Putamen (tissue), 1 donor: Measurements from ENCODE around the gene SPEM2.
"Not testable (repeated sequence)": the region's sequence is repeated elsewhere in the genome, so short reads cannot be mapped to it uniquely, and the experiment has no call there.

Source experiments
- DNase-seq: peaks from one replicate; pipeline ENCODE4 v3.0.0-alpha.2; 2016; ENCODE audit warnings: low spot score

Gene SPEM2

DNA sequence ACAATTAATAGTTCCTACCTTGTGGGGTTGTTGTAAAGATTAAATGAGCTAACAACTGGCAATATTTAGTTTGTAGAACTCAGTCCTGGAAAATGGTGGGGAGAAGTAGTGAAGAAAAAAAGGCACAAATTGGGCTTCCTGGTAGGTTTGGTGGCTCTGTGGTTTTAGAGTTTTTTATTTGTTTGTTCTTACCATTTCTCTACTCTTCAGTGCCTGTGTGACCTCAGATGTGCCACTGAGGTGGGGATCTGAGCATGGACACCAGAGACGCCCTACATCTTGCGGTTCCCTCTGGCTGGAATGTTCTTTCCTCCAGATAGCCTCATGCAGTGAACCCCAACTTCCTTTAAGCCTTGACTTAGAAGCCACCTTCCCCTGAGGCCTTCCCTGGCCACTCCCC, 46.3 kb downstream of the SPEM2 start:
- no peak for DNase-seq

DNA sequence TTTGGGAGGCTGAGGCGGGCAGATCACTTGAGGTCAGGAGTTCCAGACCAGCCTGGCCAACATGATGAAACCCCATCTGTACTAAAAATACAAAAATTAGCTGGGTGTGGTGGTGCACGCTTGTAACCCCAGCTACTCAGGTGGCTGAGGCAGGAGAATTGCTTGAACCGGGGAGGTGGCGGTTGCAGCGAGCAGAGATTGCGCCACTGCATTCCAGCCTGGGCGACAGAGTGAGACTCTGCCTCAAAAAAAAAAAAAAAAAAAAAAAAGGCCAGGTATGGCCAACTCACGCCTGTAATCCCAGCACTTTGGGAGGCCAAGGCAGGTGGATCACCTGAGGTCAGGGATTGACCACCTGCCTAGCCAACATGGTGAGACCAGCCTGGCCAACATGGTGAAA, 49.4 kb downstream of the SPEM2 start:
- not testable (repeated sequence) for DNase-seq

DNA sequence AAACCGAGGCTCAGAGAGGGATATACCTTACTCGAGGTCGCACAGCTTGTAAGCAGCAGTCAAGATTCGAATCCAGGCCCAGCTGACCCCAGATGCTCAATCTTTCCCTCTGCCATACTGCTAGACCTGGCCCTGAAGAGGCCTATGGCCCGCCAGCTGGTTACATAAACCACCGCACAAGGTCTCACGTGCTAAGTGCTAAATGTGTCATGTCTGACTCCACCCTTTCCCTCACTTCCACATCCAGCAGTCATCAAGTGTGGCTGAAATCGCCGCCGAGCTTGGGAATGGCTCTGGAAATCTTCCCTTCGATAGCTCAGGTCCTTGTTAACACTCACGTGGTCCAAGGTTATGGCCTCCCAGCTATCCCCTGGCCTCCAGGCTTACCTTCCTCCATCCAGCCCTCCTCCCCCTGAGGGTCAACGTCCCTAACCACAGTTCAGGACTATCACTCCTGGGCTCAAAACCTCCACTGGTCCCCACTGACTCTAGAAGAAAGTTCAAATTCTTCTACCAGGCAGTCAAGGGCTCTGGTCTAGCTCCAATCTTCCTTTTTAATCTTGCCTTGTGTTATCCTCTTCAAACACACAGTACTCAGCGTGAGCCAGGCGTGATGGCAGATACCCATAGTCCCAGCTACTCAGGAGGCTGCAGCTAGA, 50.5 kb downstream of the SPEM2 start:
- DNase-seq: no peak

DNA sequence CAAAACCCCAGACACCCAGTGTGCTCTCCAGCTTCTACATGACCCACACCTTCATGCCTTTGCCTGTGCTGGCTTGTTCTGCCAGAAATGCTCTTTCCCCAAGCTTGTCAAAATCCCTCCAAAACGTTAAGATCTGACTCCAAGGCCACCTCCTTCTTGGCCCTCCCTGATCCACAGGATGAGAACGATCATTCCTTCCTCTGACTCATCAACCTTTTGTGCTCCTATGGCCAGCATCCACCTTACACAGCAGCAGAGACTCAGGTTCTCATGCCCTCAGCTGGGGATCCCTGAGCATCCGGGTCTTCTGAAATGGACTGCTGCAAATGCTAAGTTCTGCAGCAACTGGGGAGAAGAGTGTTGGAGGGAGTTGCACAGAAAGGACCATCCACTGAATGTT, 51.1 kb downstream of the SPEM2 start:
- DNase-seq: no peak

DNA sequence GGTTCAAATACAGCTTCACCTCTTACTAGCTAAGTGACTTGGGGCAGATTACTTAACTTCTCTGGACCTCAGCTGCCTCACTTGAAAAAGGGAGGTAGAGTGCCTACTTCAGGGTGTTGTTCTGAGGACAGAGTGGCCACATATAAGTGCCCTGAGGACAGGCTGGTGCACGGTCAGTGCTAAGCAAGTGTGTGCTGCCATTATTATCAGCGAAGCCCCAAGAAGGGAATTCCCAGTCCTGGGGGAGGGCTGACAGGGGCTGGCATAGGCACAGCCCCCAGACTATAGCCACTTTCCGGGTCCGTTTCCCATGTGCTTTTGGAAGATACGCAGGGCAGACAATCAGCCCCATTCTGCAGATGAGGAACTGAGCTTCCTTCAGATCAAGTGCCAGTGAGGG, 51.5 kb downstream of the SPEM2 start:
- DNase-seq: no peak
